Measurements from ENCODE around the gene SIRPG.
"Not testable (repeated sequence)": the region's sequence is repeated elsewhere in the genome, so short reads cannot be mapped to it uniquely, and the experiment has no call there.

Gene SIRPG

DNA sequence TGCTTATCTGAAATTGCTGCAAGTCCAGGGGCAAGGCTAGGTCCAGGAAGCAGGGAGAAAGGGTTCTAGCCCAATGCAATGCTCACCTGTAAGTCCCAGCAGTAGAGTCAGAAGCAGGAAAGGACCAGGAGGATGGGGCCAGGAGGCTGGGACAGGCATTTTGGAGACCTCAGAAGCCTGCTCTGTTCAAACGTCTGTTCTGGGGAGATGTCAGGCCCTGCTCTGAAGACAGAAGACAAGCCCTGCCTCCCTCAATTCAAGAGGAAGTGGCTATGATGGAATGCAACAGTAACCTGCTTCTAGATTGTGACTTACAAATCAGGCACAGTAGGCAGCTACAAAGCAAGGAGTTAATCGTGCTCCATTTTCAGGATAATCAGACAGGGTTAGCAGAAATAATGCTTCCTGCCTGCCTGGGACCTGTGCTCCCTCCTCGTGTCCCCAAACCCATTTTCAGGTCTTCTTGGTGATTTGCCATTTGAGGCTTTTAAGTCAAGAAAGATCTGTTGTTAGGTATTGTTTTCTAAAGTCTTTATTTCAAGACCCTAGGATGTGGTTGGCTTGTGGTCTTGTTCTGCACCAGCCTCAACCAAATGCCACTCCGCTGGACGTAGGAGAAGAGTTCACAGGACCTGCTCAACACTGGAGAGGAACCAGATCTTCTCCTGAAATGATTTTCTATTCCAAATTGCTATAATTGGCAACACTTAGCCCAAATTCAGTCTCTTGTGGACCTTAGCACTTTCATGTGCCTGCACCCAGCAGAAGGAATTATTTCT lies at the start of gene SIRPG:
TSS of gene SIRPG (minus strand) at position 224 of the 779 bp plus-strand sequence. CDS start at position 159, 65 bp downstream.
- DNase-seq (ENCODE audit: low spot score), result no peak

DNA sequence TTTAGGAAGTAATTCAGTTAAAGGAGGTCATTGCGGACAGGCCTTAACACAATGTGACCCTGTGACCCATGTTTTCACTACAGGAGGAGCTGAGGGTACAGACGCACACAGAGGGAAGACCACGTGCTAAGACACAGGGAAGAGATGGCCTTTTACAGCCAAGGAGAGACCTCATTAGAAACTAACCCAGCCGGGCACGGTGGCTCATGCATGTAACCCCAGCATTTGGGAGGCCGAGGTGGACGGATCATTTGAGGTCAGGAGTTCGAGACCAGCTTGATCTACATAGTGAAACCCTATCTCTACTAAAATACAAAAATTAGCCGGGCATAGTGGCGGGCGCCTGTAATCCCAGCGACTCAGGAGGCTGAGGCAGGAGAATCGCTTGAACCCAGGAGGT lies 49.3 kb upstream of the SIRPG start:
- DNase-seq (ENCODE audit: low spot score), result not testable (repeated sequence)

DNA sequence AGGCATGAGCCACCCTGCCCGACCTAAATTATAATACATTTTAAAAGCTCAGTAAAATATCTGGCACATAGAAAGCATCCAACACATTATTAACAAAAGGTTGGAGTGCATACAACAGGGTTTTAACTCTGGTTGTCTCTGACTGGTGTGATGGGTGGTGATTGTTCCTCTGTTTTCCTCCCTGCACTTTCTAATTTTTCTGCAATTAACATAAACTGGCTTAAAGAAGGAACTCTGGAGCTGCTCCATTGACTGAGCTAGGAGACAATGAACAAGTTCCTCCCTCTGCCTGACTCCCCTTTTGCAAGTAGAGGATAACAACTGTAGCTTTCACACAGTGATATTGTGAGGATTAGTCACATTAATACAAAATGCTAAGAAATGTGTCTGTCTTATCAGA lies 48.5 kb upstream of the SIRPG start:
- no peak for DNase-seq (ENCODE audit: low spot score)

DNA sequence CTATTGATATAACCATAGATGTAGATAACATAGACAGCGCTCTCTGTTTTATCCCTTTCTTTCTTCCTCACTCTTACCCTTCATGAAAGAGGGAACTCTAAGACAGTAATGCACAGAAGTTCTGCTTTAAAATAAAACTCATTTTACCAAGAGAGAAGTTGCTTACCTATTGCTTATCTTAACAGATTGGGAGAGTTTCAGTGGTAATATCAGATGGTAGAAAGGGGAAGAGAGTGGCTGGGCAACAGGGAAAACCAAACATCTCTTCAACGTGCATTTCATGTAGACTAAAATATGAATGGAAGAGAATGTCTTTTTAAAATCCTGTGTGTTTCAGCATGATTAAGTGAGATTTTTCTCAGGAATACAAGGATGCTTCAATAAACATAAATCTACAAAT lies 45.3 kb upstream of the SIRPG start:
- DNase-seq (ENCODE audit: low spot score), result no peak

DNA sequence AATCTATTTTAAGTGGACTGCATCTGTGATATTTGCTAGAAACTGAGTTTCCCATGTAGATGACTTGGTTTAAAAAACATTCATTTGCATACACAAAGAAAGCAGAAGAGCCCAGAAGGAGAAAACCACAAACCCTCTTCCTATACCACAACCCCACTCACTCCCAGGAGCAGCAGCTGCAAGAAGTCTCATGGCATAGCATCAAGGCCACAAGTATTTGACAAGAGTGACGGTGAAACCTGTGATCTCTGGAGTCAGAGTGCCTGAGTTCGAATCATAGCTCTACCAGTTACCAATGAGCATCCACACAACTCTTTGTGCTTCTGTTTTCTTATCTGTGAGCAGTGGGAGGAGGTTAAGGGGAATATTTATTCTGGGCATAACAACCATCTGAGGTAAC lies 44.7 kb upstream of the SIRPG start:
- no peak for DNase-seq (ENCODE audit: low spot score)

DNA sequence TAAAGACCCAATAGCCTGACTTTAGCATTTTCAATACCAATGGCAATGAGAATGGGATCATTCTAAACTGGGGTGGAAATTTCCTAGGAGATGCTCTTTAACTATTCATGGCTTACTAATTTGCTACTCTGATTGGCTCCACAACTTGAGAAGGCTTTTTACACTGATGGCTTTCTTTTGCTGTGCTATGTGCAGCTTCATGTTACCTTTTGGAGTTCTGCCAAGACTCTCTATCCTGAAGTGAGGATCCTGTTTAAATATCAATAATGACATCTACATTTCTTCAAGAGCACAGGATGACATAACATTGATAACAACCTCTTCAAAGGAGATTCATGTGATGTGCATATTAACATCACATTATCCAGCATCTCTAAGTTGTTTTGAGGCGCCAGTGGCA lies 43.4 kb upstream of the SIRPG start:
- no peak for DNase-seq (ENCODE audit: low spot score)

DNA sequence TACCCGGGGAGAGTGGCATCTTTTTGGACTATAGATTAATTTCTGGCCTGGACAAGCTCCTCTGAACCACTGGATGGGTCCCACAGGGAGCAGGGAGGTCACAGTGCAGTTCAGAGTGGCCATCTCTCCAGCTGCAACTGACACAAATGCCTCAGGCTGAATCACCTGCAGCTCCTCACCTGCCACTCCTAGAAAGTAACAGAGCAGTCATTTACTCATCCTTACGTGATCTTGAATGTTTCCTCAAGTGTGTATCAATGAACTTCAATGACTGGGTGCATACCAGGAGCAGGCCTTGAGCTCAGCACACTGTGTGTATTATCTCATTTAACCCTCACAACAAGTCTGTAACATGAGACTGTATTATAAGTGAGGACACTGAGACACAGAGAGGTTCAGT lies 40.0 kb upstream of the SIRPG start:
- no peak for DNase-seq (ENCODE audit: low spot score)

DNA sequence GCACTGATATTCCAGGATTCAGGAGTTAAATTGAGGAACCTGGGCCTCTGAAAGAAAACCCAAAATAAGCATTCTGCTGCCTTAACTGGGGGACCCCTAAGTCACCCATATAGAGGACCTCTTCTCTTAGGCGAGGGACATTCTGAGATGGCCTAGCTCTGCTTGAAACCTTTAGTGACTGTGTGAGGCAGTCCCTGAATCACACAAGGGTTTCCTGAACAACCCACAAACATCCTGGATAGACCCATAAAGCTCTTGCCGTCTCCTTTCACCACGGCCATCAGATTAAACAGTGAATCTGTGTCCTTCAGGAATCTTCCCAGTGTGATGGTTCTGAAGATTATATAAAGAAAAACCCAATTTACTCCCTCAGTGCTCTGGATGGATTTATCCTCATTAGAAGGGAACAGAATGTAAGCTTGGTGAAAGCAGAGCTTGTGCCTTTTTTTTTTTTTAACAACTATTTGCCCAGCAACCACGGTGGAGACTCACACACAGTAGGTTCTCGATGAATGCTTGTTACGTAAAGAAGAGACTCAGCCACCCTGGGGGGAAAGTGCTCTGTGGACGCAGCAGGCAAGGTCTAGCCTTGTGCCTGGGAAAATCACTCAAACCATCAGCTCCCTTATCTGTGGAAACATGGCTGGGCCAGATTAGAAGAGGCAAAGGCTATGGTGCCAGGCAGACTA lies 39.1 kb upstream of the SIRPG start:
- no peak for DNase-seq (ENCODE audit: low spot score)

DNA sequence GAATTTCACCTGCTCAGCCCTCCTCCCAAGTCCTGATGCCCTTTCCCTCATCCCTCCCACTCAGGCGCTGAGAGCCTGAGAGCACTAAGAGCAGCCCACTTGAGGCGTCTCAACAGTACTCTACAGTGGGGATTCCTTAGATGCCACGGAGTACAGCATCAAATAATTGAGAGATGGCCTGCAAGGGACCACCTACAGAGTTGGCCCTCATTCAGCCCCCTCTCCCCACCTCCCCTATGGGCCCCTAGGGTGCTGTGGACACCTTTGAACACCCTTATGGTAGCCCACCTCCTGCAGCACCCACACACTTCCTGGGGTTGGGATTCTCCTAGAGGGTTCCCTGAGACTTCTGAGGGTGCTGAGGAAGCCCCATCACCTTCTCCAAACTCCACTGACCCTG lies 37.1 kb upstream of the SIRPG start:
- no peak for DNase-seq (ENCODE audit: low spot score)

DNA sequence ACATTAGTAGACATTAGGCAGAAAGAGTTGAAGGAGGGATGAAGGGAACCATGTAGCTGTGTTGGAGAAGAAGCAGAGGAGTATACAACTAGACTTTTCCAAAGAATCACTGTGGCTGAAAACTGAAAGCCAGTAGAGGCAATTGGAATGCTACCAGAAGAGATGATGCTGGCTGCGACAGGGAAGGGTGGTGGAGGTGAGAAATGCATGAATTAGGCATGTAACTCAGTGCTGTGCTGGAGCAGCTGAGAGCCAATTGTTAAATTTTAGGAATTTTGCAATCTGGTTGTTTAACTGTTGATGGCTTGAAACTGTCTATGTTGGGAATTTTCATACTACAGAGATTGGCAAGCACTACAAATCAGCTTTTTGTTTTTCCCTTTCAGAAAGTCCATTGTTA lies 35.8 kb upstream of the SIRPG start:
- no peak for DNase-seq (ENCODE audit: low spot score)

DNA sequence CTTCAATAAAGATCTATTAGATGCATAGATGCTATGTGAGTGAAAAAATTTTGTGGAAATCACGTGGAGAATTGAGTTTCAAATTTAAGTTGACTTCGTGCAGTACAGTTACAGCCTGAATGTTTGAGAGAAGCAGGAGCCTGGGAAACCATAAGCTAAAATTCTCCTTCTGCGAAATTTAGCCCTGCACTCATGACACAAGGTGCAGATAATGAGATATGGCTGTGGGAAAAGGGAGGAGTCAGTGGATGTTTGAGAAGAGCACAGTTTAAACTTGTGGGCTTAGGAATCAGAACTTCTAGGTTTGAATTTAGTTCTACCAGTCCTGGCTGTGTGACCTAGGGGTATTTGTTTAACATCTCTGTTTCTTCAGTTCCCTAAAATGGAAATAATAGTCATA lies 32.1 kb upstream of the SIRPG start:
- no peak for DNase-seq (ENCODE audit: low spot score)

DNA sequence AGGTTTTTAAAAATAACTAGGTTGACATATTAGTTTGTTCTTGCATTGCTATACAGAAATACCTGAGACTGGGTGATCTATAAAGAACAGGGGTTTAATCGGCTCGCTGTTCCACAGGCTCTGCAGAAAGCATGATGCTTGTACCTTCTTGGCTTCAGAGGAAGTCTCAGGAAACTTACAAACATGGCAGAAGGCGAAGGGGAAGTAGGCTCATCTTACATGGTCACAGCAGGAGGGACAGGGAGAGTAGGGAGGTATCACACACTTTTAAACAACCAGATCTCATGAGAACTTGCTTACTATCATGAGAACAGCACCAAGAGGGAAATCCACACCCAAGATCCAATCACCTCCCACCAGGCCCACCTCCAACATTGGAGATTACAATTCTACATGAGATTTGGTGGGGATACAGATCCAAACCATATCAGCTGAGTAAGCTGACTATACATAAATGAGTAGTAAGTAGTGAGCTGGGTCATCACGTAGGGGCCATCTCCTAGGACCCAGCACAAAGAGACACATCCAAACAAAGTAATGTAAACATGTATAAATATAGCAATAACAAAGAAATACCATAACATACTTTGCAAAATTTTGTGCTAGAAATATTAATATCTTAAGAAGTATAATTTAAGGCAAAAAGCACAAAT lies 31.4 kb upstream of the SIRPG start:
- DNase-seq (ENCODE audit: low spot score), result no peak

DNA sequence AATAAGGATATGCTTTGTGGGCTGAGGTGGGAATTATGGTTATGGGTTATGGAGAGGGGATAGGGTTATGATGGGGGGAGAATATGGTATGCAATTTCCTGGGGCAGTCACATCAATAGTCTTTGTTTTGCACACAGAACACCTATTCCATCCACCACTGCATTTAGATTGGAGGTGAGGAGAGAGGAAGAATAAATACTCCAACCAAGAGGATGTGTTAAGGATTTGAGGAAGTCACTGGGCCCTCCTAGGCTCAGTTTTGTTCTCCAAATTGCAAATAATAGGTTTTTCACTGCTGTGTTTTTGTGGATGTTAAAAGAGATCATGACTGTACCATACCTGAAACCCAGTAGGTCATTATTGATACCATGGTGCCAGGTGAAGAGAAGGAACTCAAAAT lies 29.5 kb upstream of the SIRPG start:
- no peak for DNase-seq (ENCODE audit: low spot score)

DNA sequence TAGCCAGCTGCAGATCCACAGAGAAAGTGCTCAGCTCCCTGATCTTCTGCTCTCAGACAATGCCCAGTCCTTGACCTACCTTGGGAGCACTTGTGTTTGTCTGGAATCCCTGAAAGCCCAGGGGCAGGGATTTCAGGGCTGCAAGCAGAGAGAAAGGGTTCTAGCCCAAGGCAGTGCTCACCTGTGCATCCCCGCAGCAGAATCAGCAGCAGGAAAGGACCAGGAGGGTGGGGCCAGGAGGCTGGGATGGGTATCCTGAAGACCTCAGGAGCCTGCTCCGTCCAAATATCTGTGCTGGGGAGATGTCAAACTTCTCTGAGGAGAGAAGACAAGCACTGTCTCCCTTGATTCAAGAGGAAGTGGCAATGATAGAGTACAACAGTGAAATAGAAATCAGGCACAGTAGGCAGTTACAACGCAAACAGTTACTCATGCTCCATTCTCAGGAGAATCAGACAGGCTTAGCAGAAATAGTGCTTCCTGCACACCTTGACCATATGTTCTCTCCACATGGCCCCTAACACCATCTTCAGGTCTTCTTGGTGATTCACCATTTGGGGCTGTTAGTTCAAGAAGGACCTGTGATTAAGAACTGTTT lies 28.7 kb upstream of the SIRPG start:
- DNase-seq (ENCODE audit: low spot score), result no peak

DNA sequence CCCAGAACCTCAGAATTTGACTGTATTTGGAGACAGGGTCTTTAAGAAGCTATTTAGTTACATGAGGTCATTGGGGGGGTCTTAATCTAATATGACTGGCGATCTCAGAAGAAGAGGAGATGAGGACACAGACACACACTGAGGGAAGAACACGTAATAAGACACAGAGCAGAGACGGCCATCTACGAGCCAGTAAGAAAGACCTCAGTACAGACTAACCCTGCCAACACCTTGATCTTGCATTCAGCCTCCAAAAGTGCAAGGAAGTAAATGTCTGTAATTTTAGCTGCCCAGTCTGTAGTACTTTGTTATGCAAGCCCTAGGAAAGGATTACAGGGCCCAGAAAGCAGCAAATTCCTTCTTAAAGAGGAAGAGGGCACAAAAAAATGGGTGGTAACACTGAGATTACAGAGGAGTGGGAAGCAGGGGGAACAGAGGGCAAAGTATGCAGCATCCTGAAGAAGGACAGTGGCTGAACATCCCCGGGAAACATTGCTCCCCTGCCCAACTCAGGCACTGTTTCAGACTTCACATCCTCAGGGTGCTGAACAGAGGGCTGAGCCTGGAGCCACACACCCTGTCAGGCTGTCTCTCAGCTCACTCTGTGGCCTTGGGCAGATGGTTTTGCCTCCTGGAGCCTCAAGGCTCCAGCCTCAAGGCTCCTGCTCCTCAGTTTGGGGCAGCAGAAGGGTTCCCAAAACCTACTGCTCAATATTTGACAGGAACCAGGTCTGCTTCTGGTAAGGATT lies 27.9 kb upstream of the SIRPG start:
- no peak for DNase-seq (ENCODE audit: low spot score)

DNA sequence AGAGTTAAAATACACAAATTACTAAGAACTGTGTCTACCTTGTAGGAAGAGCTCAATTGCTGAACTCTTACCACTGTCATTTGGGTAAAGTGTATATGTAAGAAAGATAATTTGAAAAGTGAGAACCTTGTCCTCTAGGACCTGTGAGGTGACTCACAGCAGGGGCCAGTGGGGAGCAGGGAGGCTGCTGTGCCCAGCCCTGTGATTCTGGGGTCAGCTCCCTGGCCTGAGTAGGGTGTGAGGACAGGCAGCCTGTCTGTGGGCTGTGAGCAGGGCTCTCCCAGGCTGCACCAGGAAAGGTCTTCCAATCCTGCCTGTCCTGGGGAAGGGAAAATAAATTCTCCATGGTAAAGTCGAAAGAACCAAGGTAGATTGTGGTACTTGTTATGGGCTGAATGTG lies 27.3 kb upstream of the SIRPG start:
- no peak for DNase-seq (ENCODE audit: low spot score)

DNA sequence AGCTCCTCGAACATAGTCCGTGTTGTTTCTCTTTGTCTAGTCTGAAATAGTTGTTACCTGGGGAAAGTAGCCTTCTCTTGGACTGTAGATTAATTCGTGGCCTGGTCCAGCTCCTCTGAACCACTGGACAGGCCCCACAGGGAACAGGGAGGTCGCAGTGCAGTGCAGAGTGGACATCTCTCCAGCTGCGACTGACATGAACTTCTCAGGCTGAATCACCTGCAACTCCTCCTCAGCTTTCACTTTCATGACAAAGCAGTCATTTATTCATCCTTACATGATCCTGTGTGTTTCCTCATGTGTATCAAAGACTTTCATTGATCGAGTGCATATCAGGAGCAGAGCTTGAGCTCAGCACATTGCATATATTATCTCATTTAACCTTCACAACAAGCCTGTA lies 19.1 kb upstream of the SIRPG start:
- DNase-seq (ENCODE audit: low spot score), result no peak

DNA sequence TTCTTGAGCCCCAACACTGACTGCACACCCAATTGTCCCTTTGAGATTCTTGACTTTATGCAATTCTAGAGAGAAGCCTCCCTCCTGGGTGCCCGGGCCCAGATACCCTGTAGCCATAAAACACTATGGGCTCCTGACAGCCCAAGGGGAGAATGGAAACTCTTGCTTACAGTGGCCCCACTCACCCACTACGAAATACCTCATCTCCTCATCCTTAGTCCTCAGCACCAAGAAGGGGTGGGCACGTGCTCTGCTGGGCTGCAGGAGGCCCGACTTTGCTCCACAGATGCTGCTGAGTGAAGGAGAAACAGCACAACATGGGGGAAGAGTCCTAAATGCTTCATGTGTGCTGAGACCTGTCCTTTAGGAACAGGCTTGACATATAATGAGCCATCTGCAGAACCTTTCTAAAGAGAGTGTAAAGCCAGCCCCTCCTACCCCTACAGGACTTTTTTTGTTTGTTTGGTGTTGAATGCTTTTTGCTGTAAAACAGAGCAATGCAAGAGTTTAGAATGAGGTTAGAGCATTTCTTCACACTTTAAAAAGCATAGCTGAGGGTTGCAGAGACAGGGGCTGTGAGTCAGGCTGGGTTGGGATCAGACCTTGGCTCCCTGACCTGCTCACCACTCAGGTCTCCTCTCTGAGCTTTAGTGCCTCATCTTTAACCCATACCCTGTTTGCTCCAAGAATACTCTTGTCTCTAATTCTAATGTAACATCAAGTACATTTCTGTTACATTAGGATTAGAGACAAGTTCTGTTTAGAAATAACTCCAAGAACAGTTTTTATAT lies 17.6 kb upstream of the SIRPG start:
- no peak for DNase-seq (ENCODE audit: low spot score)

DNA sequence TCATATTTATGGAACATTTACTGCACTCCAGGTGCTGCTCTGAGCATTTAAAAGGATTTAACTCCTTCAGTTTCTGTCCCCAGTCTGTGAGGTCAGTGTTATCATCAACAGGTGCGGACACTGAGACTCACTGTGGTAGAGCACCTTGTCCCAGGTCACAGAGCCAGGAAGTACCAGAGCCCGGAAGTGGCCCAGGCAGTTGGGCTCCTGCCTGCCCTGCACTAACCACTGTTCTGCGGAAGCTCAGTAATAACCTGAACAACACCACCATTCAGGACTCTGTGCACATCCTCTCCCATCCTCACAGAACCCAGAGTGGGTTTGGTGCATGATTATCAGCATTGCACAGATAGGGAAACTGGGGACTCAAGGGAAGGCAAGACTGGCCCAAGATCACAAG lies 16.8 kb upstream of the SIRPG start:
- no peak for DNase-seq (ENCODE audit: low spot score)

DNA sequence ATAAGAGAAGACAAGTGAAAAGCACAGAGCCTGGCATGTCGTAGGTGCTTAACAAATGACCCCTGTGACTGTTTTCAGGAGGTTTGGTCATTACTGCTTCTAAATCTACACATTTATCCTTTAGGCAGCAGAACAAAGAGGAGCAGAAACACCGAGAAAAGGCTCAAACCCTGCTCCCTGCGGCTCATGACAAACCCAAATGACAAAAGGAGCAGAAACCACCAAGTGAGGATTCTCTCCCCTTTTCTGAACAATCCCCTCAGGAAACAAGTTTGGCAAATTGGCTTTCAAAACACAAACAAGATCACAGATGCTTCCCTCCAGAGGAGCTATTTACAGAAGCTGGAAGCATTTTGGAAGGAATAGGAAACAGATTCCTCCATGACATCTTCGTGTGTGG lies 15.8 kb upstream of the SIRPG start:
- no peak for DNase-seq (ENCODE audit: low spot score)

DNA sequence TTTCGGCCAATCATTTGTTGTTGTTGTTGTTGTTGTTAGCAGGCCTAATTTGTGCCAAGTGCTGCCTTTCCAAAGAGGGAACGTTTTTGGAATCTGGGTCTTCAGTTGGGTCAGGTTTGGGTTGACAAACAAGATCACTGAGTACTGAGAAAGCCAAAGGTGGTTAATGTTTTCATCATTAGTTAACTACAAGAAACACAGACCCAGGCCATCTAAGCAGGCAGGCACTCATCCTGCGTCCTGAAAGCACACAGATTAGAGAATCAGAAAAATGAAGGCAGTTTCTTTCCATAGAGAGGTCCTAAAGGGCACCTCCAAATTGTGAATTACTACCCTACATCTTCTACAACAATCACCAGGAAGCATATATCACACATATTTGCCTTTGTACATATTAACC lies 15.1 kb upstream of the SIRPG start:
- DNase-seq (ENCODE audit: low spot score), result no peak
